Measurements from ENCODE around the gene PSMC1.
A peak's percentile ranks its signal among the peaks of the same experiment; 100 is the strongest.

The PSMC1 gene

DNA sequence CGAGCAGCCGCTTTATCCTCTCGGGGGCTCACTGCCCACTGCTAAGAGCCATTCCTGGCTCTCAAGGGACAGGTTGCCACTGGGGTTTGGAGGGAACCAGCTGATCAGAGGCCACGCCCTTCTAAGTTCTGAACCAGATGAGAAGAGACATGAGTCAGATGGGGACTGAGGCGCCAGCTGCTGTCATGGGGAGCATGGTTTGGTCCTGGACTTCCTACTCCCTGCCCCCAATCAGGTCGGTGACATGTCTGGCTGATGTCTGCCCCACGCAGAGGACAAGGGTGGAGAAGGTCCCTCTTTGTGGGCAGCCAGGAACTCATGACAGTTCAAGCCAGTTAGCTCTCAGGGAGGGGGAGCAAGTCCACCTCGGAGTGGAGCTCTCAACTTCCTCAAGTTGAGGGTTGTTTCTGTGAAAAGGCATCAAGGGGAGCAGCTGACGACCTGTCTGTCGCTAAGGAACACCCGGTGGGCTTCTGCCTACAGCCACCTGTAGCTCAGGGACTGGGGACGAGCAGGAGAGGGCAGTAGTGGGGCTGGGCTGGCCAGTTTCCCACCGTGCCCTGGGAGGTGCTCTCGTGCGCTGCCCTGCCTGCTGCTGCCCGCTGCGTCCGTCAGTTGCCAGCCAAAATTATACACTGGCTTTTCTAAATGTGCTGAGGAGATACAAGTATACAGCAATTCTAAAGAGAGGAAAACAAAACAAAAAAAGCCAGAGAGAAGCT is 20.5 kb downstream of the PSMC1 start:
- no peak for DNase-seq

DNA sequence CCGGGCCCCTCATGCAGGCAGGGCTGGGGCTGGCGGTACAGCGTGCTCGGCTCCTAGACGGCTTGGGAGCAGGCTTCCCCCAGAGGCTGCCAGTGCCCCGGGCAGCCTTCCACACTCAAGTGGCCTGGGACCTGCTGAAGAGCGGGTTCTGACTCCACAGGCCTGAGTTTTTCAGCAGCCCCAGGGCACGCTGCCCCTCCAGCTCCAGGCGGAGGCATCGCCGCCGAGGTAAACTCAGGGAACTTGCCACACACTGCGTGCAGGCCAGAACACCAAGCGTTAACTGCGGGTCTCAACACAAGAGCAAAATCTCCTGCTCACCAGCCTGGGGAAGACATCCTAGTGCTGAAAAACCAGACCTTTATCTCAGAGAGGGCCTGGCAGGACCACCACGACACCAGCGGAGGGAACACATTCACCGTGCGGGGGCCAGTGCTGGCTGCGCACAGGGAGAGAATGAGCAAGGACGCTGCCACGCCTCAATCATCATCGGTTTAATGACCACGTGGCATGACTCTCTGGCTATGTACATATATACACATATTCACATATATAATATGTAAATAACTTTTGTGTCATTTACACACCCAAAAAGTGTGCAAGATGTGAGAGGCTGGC is 21.3 kb downstream of the PSMC1 start:
- DNase-seq = no peak

DNA sequence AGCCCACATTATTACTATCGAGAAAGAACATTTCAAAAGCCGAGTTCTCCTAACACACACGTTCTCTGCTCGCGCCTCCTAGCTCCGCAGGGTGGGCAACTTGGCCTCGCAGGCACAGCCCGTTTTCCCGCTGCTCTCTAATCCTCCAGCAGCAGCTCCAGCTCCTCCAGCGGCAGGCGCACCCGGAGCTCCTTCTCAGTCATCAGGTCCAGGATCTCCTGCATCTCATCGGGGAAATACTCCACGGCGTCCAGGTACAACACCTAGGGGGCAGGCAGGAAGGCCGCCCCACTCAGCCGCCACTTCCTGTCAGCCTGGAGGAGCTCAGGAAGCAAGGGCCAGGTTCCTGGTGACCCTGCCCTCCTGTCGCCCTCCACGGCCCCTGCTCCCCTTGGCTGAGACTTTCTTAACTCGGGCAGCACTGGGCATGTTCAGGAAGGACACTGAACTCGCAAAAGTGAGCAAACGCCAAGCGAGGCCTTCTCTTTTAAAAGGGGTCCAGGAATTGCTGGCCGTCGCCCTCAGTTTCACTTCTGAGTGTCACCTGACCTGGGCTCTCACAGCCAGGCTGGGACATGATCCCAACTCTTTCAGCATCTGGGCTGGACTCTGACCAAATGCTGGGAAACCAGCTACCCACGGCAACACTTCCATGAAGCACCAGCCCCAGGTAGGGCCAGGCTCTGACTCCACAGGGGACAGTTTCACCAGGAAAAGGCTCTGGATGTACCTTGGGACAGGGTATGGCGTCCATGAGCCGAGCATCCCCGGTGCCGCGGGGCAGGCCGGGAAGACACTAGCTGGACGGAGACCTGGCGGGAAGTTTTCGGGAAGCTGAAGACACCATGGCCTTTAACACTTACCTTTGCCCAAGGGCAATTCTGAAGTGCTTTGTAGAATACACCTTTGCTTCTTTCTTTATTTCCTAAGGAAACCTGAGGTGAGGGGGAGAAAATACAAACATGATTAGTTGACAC is 22.1 kb downstream of the PSMC1 start:
- DNase-seq = no peak

- DNase-seq = no peak
Measured at GRCh38 chr14:90280096-90280495, 23.7 kb downstream of the PSMC1 start.

- DNase-seq = no peak
Measured at GRCh38 chr14:90281261-90281660, 24.9 kb downstream of the PSMC1 start.

- no peak for DNase-seq
Measured at GRCh38 chr14:90281756-90282155, 25.4 kb downstream of the PSMC1 start.

- no peak for DNase-seq
Measured at GRCh38 chr14:90287791-90288190, 31.4 kb downstream of the PSMC1 start.

- no peak for DNase-seq
Measured at GRCh38 chr14:90288651-90289355, 32.5 kb downstream of the PSMC1 start.

GRCh38 chr14:90290337-90291011 is 34.1 kb downstream of the PSMC1 start:
- DNase-seq = no peak

DNA sequence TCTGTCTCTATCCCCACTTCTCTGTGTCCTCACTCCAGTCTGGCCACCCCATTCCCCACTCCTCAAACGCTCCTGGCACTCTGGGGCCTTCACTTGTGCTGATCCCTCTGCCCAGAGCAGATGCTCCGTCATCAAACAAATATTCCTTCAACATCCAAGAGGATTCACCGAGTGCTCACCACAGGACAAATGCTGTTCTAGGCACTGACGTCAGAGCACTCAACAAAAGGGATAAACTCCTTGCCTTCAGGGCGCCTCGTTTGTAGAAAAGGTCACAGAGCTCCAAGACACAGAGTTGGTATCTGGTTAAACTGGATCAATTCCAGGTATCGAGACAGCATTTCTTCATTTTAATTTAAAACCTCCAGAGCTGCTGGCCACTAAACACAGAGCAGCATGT is 35.3 kb downstream of the PSMC1 start:
- no peak for DNase-seq

- no peak for DNase-seq
Measured at GRCh38 chr14:90293766-90294730, 37.7 kb downstream of the PSMC1 start.

DNA sequence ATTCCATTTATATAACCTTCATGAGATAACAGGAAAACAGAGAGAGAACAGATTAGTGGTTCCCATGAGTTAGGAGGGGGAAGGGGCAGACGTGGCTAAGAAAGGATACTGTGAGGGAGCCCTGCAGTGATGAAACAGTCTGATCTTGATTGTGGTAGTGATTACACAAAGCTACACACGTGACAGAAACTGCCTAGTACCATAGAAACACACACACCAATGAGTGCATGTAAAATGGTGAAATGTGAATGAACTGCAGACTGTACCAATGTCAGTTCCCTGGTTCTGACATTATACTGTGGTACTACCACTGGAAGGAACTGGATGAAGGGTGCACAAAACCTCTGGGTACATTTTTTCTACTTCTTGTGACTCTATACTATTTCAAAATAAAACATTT is 38.5 kb downstream of the PSMC1 start:
- DNase-seq = no peak

DNA sequence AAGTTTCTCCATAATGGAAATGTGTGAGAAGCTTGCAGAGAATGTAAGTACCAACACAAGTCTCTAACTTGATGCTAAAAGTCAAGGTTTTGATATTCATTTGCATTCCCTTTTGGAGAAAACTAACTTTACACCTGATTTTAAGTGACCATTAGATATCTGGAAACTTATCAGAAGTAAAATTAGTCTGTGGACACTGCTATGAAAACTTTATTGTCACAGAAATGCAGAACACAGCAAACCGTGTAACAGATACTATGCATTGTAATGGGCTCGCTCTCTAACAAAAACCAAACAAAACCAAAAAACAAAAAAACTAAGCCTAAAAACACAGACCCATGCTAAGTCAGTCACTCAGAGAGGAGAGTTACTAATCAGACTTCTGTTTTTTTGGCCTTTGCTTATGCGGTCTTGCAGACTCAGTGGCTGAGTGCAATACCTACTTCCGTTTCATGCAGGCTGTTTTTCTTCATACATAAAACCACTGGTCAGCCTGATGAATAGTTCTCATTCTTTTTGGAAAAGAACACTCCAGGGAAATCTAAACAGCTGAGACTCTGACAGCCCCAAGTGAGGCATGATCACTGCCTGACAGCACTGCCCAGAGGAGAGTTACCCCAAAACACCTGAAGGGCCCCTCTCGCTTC is 39.6 kb downstream of the PSMC1 start:
- no peak for DNase-seq

- no peak for DNase-seq
Measured at GRCh38 chr14:90296641-90297040, 40.3 kb downstream of the PSMC1 start.

GRCh38 chr14:90297876-90298629 is 41.7 kb downstream of the PSMC1 start:
- DNase-seq = no peak

DNA sequence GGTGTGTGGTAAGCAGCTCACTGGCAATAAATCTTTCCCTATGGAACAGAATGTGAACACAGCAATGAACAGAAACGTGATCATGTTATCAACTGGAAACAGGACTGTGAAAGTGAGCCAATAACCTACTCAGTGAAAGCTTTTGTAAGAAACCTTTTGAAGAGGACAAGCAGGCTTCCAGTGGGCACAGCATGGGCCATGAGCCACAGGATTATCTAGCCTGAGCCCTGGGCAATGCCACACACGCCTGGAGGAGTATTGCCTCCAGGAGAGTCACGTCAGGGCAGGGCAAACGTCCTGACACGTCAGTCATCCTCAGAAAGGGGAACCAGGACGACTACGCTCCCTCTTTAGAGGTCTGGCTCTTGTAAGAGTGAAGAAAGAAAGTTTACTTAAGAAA is 43.1 kb downstream of the PSMC1 start:
- peak; percentile 64 for DNase-seq

DNA sequence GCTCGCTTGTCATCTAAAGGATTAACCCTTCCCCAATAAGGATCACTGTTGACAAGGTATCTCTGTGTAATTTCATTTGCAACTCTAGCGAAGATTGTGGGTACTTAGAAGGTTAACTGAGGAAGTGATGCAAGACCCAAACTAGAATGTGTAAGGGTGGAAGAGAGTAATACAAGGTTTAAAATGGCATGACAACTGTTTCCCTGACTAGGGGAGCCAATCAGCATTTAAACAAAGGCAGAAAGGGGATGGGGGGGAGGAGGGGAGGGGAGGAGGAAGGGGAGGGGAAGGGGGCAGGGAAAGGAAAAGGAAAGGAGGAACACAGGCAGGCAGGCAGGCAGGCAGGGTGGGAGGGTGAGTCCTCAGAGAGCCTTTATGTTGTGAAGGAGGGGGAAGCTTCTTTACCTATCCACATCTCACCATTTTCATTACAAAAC is 44.3 kb downstream of the PSMC1 start:
- no peak for DNase-seq

DNA sequence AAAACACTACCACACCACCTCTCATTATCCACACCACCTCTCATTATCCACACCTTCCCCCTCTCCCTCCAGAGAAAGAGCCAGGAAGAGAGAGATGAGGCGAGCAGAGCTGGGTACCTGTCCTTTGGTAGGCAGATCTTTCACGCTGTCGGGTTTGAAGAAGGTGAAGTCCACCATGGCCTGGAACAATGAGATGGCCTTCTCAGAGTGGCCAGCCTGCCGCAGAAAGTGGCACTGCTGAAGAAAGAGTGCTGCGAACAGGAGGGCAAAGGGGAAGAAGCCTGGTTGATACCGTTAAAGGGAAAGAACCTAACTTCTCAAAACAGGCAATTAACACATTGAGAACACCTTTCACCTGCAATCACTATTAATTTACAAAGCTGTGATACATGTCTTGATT is 44.8 kb downstream of the PSMC1 start:
- DNase-seq = no peak

DNA sequence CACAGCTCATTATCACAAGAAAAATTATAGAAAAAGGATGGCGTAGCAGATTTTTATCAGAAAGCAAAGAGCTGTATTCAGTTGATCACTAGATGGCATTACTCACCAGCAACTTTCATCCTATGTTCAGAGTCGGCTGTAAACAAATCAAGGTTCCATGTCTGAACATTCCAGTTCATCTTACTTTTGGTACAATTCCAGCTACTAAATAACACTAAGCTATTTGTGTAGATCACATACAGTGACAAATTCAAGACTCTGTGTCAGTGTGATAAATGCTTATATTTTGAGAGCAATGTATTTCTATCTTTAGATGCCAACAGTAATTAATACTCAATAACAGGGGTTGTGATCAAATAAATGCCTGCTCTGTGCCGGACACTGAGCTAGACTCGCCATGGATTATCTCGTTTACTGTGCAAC is 45.3 kb downstream of the PSMC1 start:
- no peak for DNase-seq

Data from CD4-positive, alpha-beta T cell treated with Interleukin-15 for 1 hour (primary cell).